ENCODE results near the gene ESYT2. TPM values are rescaled to one million over a fixed set of nuclear protein-coding genes. Genes with fewer than 3 reads are reported as not detected.

The ESYT2 gene
- total RNA-seq, 1 experiment from 2014 or later = 39.0 TPM

DNA sequence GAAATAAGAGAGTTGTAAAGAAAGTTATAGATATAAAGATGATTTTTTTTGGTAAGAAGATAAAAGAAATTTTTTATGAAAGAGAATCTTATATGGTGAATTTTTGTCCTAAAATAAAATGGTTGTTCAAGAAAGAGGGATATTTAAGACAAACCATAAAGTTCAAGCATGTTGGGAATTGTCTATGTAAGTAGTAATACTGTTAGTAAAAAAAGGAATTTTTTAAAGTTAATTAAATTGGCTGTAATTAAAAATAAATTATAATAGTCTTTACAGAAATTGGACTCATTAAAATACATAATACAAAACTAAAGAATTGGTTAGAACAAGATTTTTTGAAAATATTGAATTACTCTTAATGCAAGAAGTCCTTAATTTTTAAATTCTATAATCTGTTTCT lies 17.0 kb upstream of the ESYT2 start:
- H2BK20ac ChIP-seq (ENCODE audit: low read depth, low read length, poor library complexity, severe bottlenecking) = no peak overlapping the region
- no peaks in the 10 kb centered on the region for H3K79me2 ChIP-seq (ENCODE audit: insufficient read depth, low read length)
- H2BK12ac ChIP-seq (ENCODE audit: insufficient read length, low read depth, low read length) = no peak overlapping the region
- H4K91ac ChIP-seq (ENCODE audit: insufficient read length, low read depth, low read length) = no peak overlapping the region
- H2AK5ac ChIP-seq (ENCODE audit: insufficient read length, low read length) = no peak overlapping the region
- H3K27me3 Mint-ChIP-seq (ENCODE audit: low read depth) = no peaks in the 10 kb centered on the region
- no peak overlapping the region for H2BK5ac ChIP-seq (ENCODE audit: insufficient read length, low read length)
- H3T11ph ChIP-seq (ENCODE audit: low read length) = no peak overlapping the region
- no peak overlapping the region for H4K5ac ChIP-seq (ENCODE audit: insufficient read length, low read depth, low read length)
- H3K79me1 ChIP-seq (ENCODE audit: insufficient read depth, low read depth, low read length, poor library complexity, severe bottlenecking) = no peaks in the 10 kb centered on the region
- TF ChIP-seq, protein P1, sequence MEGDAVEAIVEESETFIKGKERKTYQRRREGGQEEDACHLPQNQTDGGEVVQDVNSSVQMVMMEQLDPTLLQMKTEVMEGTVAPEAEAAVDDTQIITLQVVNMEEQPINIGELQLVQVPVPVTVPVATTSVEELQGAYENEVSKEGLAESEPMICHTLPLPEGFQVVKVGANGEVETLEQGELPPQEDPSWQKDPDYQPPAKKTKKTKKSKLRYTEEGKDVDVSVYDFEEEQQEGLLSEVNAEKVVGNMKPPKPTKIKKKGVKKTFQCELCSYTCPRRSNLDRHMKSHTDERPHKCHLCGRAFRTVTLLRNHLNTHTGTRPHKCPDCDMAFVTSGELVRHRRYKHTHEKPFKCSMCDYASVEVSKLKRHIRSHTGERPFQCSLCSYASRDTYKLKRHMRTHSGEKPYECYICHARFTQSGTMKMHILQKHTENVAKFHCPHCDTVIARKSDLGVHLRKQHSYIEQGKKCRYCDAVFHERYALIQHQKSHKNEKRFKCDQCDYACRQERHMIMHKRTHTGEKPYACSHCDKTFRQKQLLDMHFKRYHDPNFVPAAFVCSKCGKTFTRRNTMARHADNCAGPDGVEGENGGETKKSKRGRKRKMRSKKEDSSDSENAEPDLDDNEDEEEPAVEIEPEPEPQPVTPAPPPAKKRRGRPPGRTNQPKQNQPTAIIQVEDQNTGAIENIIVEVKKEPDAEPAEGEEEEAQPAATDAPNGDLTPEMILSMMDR (conservative IDR thresholded peaks at IDR 0.05) = no peak
- DNase-seq = no peak
- H3K56ac ChIP-seq (ENCODE audit: insufficient read length, low read depth, low read length) = no peak overlapping the region
- peaks cover 38 to 40% of the 10 kb centered on the region in 2 experiments for H3K9me3 Mint-ChIP-seq
- H3K4me1 ChIP-seq (ENCODE audit: insufficient read depth, low read length) = peaks cover 4% of the 10 kb centered on the region; the same call in 1 of the 2 replicates
- no peak overlapping the region for H2BK120ac ChIP-seq (ENCODE audit: low read depth, low read length, poor library complexity, severe bottlenecking)
- H3K23ac ChIP-seq (ENCODE audit: insufficient read length, low read depth, low read length) = no peak overlapping the region
- no peak overlapping the region for H3K4me2 ChIP-seq (ENCODE audit: insufficient read depth, insufficient read length, low read length)
- H2BK15ac ChIP-seq (ENCODE audit: low read depth, low read length) = no peak overlapping the region
- H3K4ac ChIP-seq (ENCODE audit: low read depth, low read length) = no peak overlapping the region
- no peaks in the 10 kb centered on the region for H3K23me2 ChIP-seq (ENCODE audit: insufficient read length, low read depth, low read length, poor library complexity, severe bottlenecking)
- no peak overlapping the region for H3K14ac ChIP-seq (ENCODE audit: insufficient read depth, low read length)
- H3K9ac ChIP-seq (ENCODE audit: extremely low read depth, insufficient read length, low read length) = no peak overlapping the region
- H3K4me1 Mint-ChIP-seq = peaks cover 14% of the 10 kb centered on the region in 2 experiments
- no peaks in the 10 kb centered on the region for H4K20me1 ChIP-seq (ENCODE audit: control insufficient read depth, insufficient read depth, insufficient read length)
- no peak overlapping the region for H3K27ac Mint-ChIP-seq
- no peaks in the 10 kb centered on the region for H3K27me3 ChIP-seq (ENCODE audit: insufficient read depth, low read length)
- no peak overlapping the region for H4K8ac ChIP-seq (replicated peaks; ENCODE audit: insufficient read length, low read depth, low read length)
- peaks cover 17% of the 10 kb centered on the region for H3K9me3 ChIP-seq (ENCODE audit: control insufficient read depth, low read depth, low read length)
- peaks cover 7 to 34% (median 14%) of the 10 kb centered on the region in 3 experiments for H3K36me3 Mint-ChIP-seq (ENCODE audit: insufficient read depth in 1 of 3, low read depth in 3 of 3)
- H3K27ac ChIP-seq (ENCODE audit: insufficient read length, low read depth, low read length) = no peak overlapping the region
- H3K4me3 Mint-ChIP-seq = no peak overlapping the region
- no peak overlapping the region for H2AFZ ChIP-seq (ENCODE audit: low read length)
- H3K18ac ChIP-seq (ENCODE audit: insufficient read length, low read depth, low read length) = no peak overlapping the region
